ENCODE results near the gene BAZ1B.
"Not testable (repeated sequence)": the region's sequence is repeated elsewhere in the genome, so short reads cannot be mapped to it uniquely, and the experiment has no call there.

Gene BAZ1B

DNA sequence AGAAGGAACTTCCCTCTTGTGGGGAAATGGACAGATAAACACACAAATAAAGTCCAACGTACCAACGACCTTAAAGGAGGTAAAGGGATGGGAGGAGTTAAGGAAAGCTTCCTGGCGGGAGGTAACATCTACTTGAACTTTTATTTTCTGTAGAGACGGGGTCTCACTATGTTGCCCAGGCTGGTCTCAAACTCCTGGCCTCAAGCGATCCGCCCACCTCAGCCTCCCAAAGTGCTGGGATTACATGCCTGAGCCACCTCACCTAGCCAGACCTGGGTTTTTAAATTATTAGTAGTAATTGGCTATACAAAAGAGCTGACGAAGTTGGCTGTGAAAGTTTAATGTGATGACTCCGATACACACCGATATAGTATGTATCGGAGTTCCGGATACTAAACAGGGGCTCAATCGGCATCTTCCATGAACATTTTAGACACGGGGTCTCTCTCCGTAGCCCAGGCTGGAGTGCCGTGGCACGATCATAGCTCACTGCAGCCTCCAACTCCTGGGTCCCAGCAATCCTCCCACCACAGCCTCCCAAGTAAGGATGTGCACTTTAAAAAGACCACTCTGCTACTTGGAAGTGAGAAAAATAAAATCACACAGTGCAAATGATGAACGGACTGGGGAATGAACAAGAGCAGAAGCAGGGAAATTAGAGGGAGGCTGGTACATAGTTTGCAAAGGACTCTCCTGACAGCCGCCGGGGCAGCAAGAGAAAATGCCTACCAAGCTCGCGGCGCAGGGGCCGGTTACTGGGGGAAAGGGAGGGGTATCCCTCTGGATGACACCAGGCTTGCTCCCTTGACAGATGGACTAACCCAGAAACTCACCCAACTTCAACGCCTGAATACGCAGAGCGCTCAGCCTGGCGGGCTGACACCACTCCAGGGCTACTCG, 34.4 kb upstream of the BAZ1B start:
- Mint-ChIP-seq H3K27ac (peak overlapping the region; percentile 96), H3K9me3 (no peaks in the 10 kb centered on the region), H3K4me3 (peak overlapping the region; percentile 93), H3K27me3 (peaks cover 2% of the 10 kb centered on the region), H3K36me3 (peaks cover 4% of the 10 kb centered on the region), H3K4me1 (peaks cover 24% of the 10 kb centered on the region)
- no peak for ATAC-seq (ENCODE audit: low read depth)
- DNase-seq (ENCODE audit: low spot score in 2 of 2), result no peak

GRCh38 chr7:73555411-73555982, 33.4 kb upstream of the BAZ1B start:
- ATAC-seq (ENCODE audit: low read depth), result no peak
- H3K27me3 Mint-ChIP-seq, result peaks cover 1% of the 10 kb centered on the region
- peaks cover 6% of the 10 kb centered on the region for H3K36me3 Mint-ChIP-seq
- H3K4me1 Mint-ChIP-seq, result peaks cover 25% of the 10 kb centered on the region
- peak overlapping the region; percentile 93 for H3K4me3 Mint-ChIP-seq
- no peak for DNase-seq (ENCODE audit: low spot score in 2 of 2)
- H3K9me3 Mint-ChIP-seq, result no peaks in the 10 kb centered on the region
- peak overlapping the region; percentile 35 for H3K27ac Mint-ChIP-seq

DNA sequence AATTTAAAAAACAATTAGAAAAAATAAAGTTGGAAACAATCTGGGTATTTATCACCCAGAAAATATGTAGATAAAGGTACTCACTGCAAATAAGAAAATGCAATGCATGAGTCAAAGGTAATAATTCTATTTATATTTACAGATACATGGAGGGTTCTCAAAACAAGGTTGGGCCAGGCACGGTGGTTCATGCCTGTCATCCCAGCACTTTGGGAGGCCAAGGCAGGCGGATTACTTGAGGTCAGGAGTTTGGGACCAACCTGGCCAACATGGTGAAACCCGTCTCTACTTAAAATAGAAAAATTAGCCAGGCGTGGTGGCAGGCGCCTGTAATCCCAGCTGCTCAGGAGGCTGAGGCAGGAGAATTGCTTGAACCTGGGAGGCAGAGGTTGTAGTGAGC, 28.0 kb upstream of the BAZ1B start:
- not testable (repeated sequence) for DNase-seq (ENCODE audit: low spot score in 2 of 2); H3K27ac Mint-ChIP-seq; H3K27me3 Mint-ChIP-seq; H3K9me3 Mint-ChIP-seq; ATAC-seq (ENCODE audit: low read depth); H3K4me3 Mint-ChIP-seq
- peaks cover 17% of the 10 kb centered on the region for H3K4me1 Mint-ChIP-seq
- peaks cover 18% of the 10 kb centered on the region for H3K36me3 Mint-ChIP-seq

GRCh38 chr7:73549176-73549575, 27.1 kb upstream of the BAZ1B start:
- Mint-ChIP-seq H3K27ac (no peak overlapping the region), H3K9me3 (no peaks in the 10 kb centered on the region), H3K36me3 (peaks cover 18% of the 10 kb centered on the region), H3K4me3 (no peak overlapping the region), H3K4me1 (peaks cover 14% of the 10 kb centered on the region), H3K27me3 (no peaks in the 10 kb centered on the region)
- DNase-seq (ENCODE audit: low spot score in 2 of 2) (no peak), ATAC-seq (ENCODE audit: low read depth) (no peak)

GRCh38 chr7:73547841-73548240, 25.7 kb upstream of the BAZ1B start:
- H3K4me1 Mint-ChIP-seq, result peaks cover 17% of the 10 kb centered on the region
- H3K9me3 Mint-ChIP-seq, result no peaks in the 10 kb centered on the region
- no peak overlapping the region for H3K4me3 Mint-ChIP-seq
- H3K27ac Mint-ChIP-seq, result no peak overlapping the region
- no peaks in the 10 kb centered on the region for H3K27me3 Mint-ChIP-seq
- ATAC-seq (ENCODE audit: low read depth) (no peak), DNase-seq (ENCODE audit: low spot score in 2 of 2) (no peak)
- H3K36me3 Mint-ChIP-seq, result peaks cover 24% of the 10 kb centered on the region

- Mint-ChIP-seq H3K36me3 (peaks cover 31% of the 10 kb centered on the region), H3K4me1 (peaks cover 13% of the 10 kb centered on the region), H3K27ac (no peak overlapping the region), H3K9me3 (no peaks in the 10 kb centered on the region), H3K4me3 (no peak overlapping the region), H3K27me3 (no peaks in the 10 kb centered on the region)
- ATAC-seq (ENCODE audit: low read depth), result no peak
- no peak for DNase-seq (ENCODE audit: low spot score in 2 of 2)
These were observed 22.6 kb upstream of the BAZ1B start for GRCh38 chr7:73544678-73545077.

DNA sequence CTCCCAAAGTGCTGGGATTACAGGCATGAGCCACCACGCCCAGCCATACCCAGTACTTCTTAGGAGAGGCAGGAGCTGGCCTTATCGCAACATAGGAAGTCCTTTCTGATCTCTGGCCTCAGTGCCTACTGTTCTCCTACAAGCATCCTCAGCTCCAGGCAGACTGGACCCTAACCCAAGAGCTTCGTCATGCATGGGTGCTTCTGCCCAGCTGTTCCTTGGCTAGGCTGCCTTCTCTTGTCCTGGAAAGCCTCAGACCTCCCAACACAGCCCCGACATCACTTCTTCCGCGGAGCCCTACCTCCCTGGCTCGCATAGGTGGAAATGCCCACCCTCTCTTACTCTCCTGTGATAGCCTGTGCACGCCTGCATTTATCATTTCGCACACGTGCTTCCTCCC, 19.6 kb upstream of the BAZ1B start:
- H3K27me3 Mint-ChIP-seq, result no peaks in the 10 kb centered on the region
- no peak overlapping the region for H3K27ac Mint-ChIP-seq
- H3K36me3 Mint-ChIP-seq, result peaks cover 39% of the 10 kb centered on the region
- DNase-seq (ENCODE audit: low spot score in 2 of 2) (no peak), ATAC-seq (ENCODE audit: low read depth) (no peak)
- peaks cover 7% of the 10 kb centered on the region for H3K4me1 Mint-ChIP-seq
- no peak overlapping the region for H3K4me3 Mint-ChIP-seq
- H3K9me3 Mint-ChIP-seq, result no peaks in the 10 kb centered on the region

DNA sequence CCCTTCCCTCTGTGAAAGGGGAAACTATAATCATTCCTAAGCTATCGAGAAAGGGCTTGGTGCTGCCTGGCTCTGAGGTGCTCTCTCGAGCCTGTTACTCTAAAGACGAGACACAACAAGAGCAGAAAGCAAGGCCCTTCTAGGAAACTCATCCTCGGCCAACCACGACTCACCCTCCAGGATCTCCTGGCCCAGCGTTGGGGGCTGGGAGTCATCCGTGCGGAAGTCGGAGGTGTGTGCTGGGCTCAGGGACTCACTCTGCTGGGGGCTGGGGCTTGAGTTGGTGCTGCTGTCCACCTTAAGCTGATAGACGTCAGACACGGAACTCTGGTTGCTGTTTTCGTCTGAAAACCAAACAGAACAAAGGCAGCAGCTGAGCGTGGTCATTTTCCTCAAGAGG, 17.6 kb upstream of the BAZ1B start:
- Mint-ChIP-seq H3K4me3 (no peak overlapping the region), H3K36me3 (peaks cover 40% of the 10 kb centered on the region), H3K9me3 (no peaks in the 10 kb centered on the region), H3K27me3 (no peaks in the 10 kb centered on the region), H3K27ac (no peak overlapping the region), H3K4me1 (peaks cover 5% of the 10 kb centered on the region)
- DNase-seq (ENCODE audit: low spot score in 2 of 2) (no peak), ATAC-seq (ENCODE audit: low read depth) (no peak)

GRCh38 chr7:73538510-73538909, 16.4 kb upstream of the BAZ1B start:
- not testable (repeated sequence) for H3K4me3 Mint-ChIP-seq; H3K4me1 Mint-ChIP-seq; H3K27ac Mint-ChIP-seq; DNase-seq (ENCODE audit: low spot score in 2 of 2); ATAC-seq (ENCODE audit: low read depth); H3K9me3 Mint-ChIP-seq; H3K27me3 Mint-ChIP-seq
- H3K36me3 Mint-ChIP-seq, result peaks cover 37% of the 10 kb centered on the region

- Mint-ChIP-seq H3K9me3 (no peaks in the 10 kb centered on the region), H3K27me3 (no peaks in the 10 kb centered on the region), H3K4me1 (no peaks in the 10 kb centered on the region), H3K36me3 (peaks cover 29% of the 10 kb centered on the region), H3K27ac (no peak overlapping the region), H3K4me3 (no peak overlapping the region)
- ATAC-seq (ENCODE audit: low read depth), result no peak
- DNase-seq (ENCODE audit: low spot score in 2 of 2), result no peak
These were observed 15.0 kb upstream of the BAZ1B start for GRCh38 chr7:73537051-73537450.

GRCh38 chr7:73536479-73536878, 14.4 kb upstream of the BAZ1B start:
- Mint-ChIP-seq H3K9me3 (no peaks in the 10 kb centered on the region), H3K27ac (no peak overlapping the region), H3K36me3 (peaks cover 25% of the 10 kb centered on the region), H3K27me3 (no peaks in the 10 kb centered on the region), H3K4me3 (no peak overlapping the region), H3K4me1 (no peaks in the 10 kb centered on the region)
- DNase-seq (ENCODE audit: low spot score in 2 of 2) (no peak), ATAC-seq (ENCODE audit: low read depth) (no peak)

DNA sequence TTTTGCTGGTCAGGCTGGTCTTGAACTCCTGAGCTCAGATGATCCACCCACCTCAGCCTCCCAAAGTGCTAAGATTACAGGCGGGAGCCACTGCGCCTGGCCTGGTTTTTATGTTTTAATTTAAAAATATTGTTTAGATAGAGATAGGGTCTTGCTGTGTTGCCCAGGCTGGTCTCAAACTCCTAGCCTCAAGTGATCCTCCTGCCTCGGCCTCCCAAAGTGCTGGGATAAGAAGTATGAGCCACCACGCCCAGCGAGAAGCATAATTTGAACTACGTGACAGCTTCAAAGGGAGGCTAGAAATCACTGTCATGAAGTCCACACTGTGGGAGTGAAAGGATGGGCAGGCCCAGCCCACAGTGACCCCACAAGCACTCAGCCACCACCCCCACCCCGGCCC, 13.8 kb upstream of the BAZ1B start:
- not testable (repeated sequence) for H3K9me3 Mint-ChIP-seq; DNase-seq (ENCODE audit: low spot score in 2 of 2); ATAC-seq (ENCODE audit: low read depth); H3K4me1 Mint-ChIP-seq; H3K27ac Mint-ChIP-seq; H3K4me3 Mint-ChIP-seq; H3K27me3 Mint-ChIP-seq
- H3K36me3 Mint-ChIP-seq, result peaks cover 22% of the 10 kb centered on the region

DNA sequence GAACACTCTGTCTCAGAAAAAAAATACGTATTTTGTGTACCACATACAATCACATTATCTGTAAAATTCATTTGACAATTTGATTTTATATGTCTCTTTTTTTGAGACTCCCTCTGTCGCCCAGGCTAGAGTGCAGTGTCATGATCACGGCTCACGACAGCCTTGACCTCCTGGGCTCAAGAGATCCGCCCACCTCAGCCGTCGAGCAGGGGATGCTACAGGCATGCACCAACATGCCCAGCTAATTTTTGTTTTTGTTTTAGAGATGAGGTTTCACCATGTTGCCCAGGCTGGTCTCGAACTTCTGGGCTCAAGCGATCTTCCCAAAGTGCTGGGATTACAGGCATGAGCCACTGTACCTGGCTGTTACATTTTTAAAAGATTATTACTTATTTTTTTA, 11.6 kb upstream of the BAZ1B start:
- Mint-ChIP-seq H3K27ac (no peak overlapping the region), H3K36me3 (peaks cover 17% of the 10 kb centered on the region), H3K4me1 (no peaks in the 10 kb centered on the region), H3K9me3 (no peaks in the 10 kb centered on the region), H3K27me3 (no peaks in the 10 kb centered on the region), H3K4me3 (no peak overlapping the region)
- ATAC-seq (ENCODE audit: low read depth) (no peak), DNase-seq (ENCODE audit: low spot score in 2 of 2) (no peak)

DNA sequence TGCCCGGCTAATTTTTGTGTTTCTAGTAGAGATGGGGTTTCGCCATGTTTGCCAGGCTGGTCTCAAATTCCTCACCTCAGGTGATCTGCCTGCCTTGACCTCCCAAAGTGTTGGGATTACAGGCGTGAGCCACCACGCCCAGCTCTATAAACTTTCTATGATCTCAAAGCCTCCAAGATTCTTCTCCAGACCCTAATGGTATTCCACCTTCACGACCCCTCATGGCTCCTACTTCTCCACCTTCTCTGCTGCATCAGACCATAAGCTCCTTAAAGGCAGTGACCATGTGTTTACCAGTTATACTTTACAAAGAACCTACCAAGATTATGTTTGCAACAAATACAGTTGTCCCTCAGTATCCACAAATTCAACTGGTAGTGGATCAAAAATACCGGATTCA, 10.1 kb upstream of the BAZ1B start:
- Mint-ChIP-seq H3K4me1 (peaks cover 5% of the 10 kb centered on the region), H3K9me3 (no peaks in the 10 kb centered on the region), H3K27ac (no peak overlapping the region), H3K36me3 (peaks cover 9% of the 10 kb centered on the region), H3K27me3 (no peaks in the 10 kb centered on the region), H3K4me3 (no peak overlapping the region)
- ATAC-seq (ENCODE audit: low read depth) (no peak), DNase-seq (ENCODE audit: low spot score in 2 of 2) (no peak)

DNA sequence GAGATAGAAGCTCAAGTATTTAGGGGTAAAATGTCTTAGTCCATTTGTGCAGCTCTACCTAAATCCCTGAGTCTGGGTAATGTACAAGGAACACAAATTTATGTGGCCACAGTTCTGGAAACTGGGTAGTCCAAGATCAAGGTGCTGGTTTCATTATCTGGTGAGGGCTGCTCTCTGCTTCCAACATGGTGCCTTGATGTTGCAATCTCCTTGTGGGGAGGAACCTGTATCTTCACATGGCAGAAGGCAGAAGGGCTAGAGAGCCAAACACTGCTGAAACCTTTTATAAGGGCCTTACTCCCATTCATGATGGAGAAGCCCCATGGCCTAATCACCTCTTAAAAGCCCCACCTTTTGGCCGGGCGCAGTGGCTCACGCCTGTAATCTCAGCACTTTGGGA, 8.7 kb upstream of the BAZ1B start:
- Mint-ChIP-seq H3K4me3 (no peak overlapping the region), H3K36me3 (peaks cover 5% of the 10 kb centered on the region), H3K27me3 (no peaks in the 10 kb centered on the region), H3K4me1 (peaks cover 10% of the 10 kb centered on the region), H3K9me3 (no peaks in the 10 kb centered on the region), H3K27ac (no peak overlapping the region)
- DNase-seq (ENCODE audit: low spot score in 2 of 2), result no peak
- no peak for ATAC-seq (ENCODE audit: low read depth)

Measured in memory B cell (primary cell).